ENCODE measurements around the gene C5orf63. TPM values are rescaled to one million over a fixed set of nuclear protein-coding genes. Genes with fewer than 3 reads are reported as not detected.

Gene C5orf63
- total RNA-seq, 1 experiment from 2014 or later, result 2.2 TPM

DNA sequence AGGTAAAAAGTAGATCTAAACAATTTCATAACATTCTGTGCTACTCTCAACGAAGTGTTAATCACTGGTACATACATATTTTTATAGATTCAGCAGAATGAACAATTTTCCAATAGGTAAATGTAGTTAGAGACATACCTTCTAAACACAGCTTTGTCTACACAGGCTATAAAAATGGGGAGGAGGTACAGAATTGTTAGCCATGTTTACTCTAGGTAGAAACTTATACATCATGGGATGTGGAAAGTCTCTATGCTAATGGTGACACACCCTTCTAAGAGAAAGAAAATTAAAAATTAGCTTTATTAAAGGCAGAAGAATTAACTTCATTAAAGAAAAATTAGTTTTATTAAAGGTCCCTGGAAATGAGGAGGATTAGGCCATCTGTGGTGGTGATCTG lies 11.8 kb downstream of the C5orf63 start:
- ChIA-PET POLR2A (ENCODE audit: low non-redundant PET) (no interaction called here), CTCF (no interaction called here)
- intact Hi-C loops (cut with micrococcal nuclease; ENCODE audit: unreplicated experiment), result no loop called here
- no TSS peak for BruUV-seq (replicated peaks)
- no peaks in the 10 kb centered on the region for H3K4me1 ChIP-seq (ENCODE audit: insufficient read depth, low read length, poor library complexity, severe bottlenecking)
- no peaks in the 10 kb centered on the region for H3K27me3 ChIP-seq (replicated peaks; ENCODE audit: insufficient read depth, low read depth, low read length, poor library complexity)
- no peak overlapping the region for H3K27ac ChIP-seq (ENCODE audit: low read depth, low read length, poor library complexity, severe bottlenecking)
- H3K9me3 ChIP-seq (ENCODE audit: low read depth, low read length, poor library complexity, severe bottlenecking), result no peaks in the 10 kb centered on the region
- H3K4me3 ChIP-seq (ENCODE audit: low read depth, low read length, poor library complexity, severe bottlenecking), result no peak overlapping the region
- TF ChIP-seq EZH2 (IDR thresholded peaks at IDR 0.05; ENCODE audit: borderline replicate concordance, low read depth, low read length, poor library complexity, severe bottlenecking) (no peak), CTCF (conservative IDR thresholded peaks at IDR 0.05; ENCODE audit: low read depth, low read length) (no peak)
- no peaks in the 10 kb centered on the region for H3K36me3 ChIP-seq (ENCODE audit: insufficient read depth, low read length, poor library complexity, severe bottlenecking)
- no peak for DNase-seq (ENCODE audit: low spot score)

- POLR2A ChIA-PET (ENCODE audit: low non-redundant PET), result no interaction called here
- BruUV-seq (replicated peaks), result no TSS peak
- H3K27ac ChIP-seq (ENCODE audit: low read depth, low read length, poor library complexity, severe bottlenecking), result no peak overlapping the region
- no peaks in the 10 kb centered on the region for H3K36me3 ChIP-seq (ENCODE audit: insufficient read depth, low read length, poor library complexity, severe bottlenecking)
- H3K4me1 ChIP-seq (ENCODE audit: insufficient read depth, low read length, poor library complexity, severe bottlenecking), result no peaks in the 10 kb centered on the region
- intact Hi-C loops (cut with micrococcal nuclease; ENCODE audit: unreplicated experiment), result no loop called here
- TF ChIP-seq EZH2 (IDR thresholded peaks at IDR 0.05; ENCODE audit: borderline replicate concordance, low read depth, low read length, poor library complexity, severe bottlenecking), result no peak
- no peak for TF ChIP-seq CTCF (conservative IDR thresholded peaks at IDR 0.05; ENCODE audit: low read depth, low read length)
- no peaks in the 10 kb centered on the region for H3K27me3 ChIP-seq (replicated peaks; ENCODE audit: insufficient read depth, low read depth, low read length, poor library complexity)
- no peak overlapping the region for H3K4me3 ChIP-seq (ENCODE audit: low read depth, low read length, poor library complexity, severe bottlenecking)
- DNase-seq (ENCODE audit: low spot score), result no peak
- no peaks in the 10 kb centered on the region for H3K9me3 ChIP-seq (ENCODE audit: low read depth, low read length, poor library complexity, severe bottlenecking)
- CTCF ChIA-PET, result no interaction called here
Measured at GRCh38 chr5:127060470-127060985, 12.8 kb downstream of the C5orf63 start.

DNA sequence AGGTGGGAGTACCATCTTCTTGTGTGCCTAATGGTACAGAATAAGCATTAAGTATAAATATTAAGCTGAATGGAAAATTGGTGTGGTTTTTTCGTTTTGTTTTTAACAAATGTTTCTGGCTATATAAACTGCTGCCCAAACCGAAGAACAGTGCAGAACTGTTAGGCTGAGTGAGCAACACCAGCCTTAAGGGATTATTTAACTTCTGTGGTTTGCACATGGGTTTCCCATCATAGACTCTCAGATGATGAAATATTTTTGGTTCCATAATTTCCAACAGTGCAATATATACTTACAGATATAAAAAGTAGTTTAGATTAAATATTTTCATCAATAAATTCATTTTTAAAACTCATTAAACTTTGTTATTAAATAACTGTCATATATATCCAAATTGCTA lies 16.4 kb downstream of the C5orf63 start:
- TF ChIP-seq CTCF (conservative IDR thresholded peaks at IDR 0.05; ENCODE audit: low read depth, low read length), result no peak
- TF ChIP-seq EZH2 (IDR thresholded peaks at IDR 0.05; ENCODE audit: borderline replicate concordance, low read depth, low read length, poor library complexity, severe bottlenecking), result no peak
- no TSS peak for BruUV-seq (replicated peaks)
- ChIA-PET CTCF (no interaction called here), POLR2A (ENCODE audit: low non-redundant PET) (no interaction called here)
- no peak overlapping the region for H3K27ac ChIP-seq (ENCODE audit: low read depth, low read length, poor library complexity, severe bottlenecking)
- no peaks in the 10 kb centered on the region for H3K36me3 ChIP-seq (ENCODE audit: insufficient read depth, low read length, poor library complexity, severe bottlenecking)
- intact Hi-C loops (cut with micrococcal nuclease; ENCODE audit: unreplicated experiment), result no loop called here
- no peak overlapping the region for H3K4me3 ChIP-seq (ENCODE audit: low read depth, low read length, poor library complexity, severe bottlenecking)
- H3K27me3 ChIP-seq (replicated peaks; ENCODE audit: insufficient read depth, low read depth, low read length, poor library complexity), result no peaks in the 10 kb centered on the region
- H3K9me3 ChIP-seq (ENCODE audit: low read depth, low read length, poor library complexity, severe bottlenecking), result no peaks in the 10 kb centered on the region
- H3K4me1 ChIP-seq (ENCODE audit: insufficient read depth, low read length, poor library complexity, severe bottlenecking), result no peaks in the 10 kb centered on the region
- no peak for DNase-seq (ENCODE audit: low spot score)

All from A673 (cell line).